Stomach smooth muscle (tissue), 2 donors: ENCODE data around the gene HPS1.

Experiments
- H3K27ac ChIP-seq: one replicate; pipeline ENCODE4 v1.7.0; 2013; ENCODE audit warnings: mild to moderate bottlenecking, low read length, inconsistent platforms
- H3K27me3 ChIP-seq, 2 donors: one replicate each; pipeline ENCODE4 v1.7.0; 2013; ENCODE audit warnings: low read length in 2 of 2; ENCODE audit not compliant: insufficient read depth in 2 of 2, control insufficient read depth in 1 of 2
- H3K36me3 ChIP-seq, 2 donors: one replicate each; pipeline ENCODE4 v1.7.0; 2013; ENCODE audit warnings: low read length in 2 of 2; ENCODE audit not compliant: control insufficient read depth in 2 of 2, insufficient read depth in 2 of 2
- H3K4me1 ChIP-seq: one replicate; pipeline ENCODE4 v1.7.0; 2013; ENCODE audit warnings: low read length; ENCODE audit not compliant: control insufficient read depth, insufficient read depth
- H3K4me3 ChIP-seq, 2 donors: one replicate each; pipeline ENCODE4 v1.7.0; 2013; ENCODE audit warnings: low read length in 2 of 2
- H3K9ac ChIP-seq, 2 donors: one replicate each; pipeline ENCODE4 v1.7.0; 2013; ENCODE audit warnings: low read length in 2 of 2, mild to moderate bottlenecking in 1 of 2
- H3K9me3 ChIP-seq, 2 donors: one replicate each; pipeline ENCODE4 v1.7.0; 2013; ENCODE audit warnings: low read length in 2 of 2; ENCODE audit not compliant: control insufficient read depth in 2 of 2
- donor health status: healthy.
- donor health status: Pancreatic carcinoma.

Gene HPS1

GRCh38 chr10:98478430-98479222 is 31.9 kb upstream of the HPS1 start:
- no peaks in the 10 kb centered on the region for H3K27me3 ChIP-seq
- no peaks in the 10 kb centered on the region for H3K4me1 ChIP-seq
- no peak overlapping the region for H3K27ac ChIP-seq
- H3K4me3 ChIP-seq, result no peak overlapping the region
- H3K9ac ChIP-seq, result no peak overlapping the region
- no peaks in the 10 kb centered on the region for H3K36me3 ChIP-seq
- H3K9me3 ChIP-seq, result no peaks in the 10 kb centered on the region

GRCh38 chr10:98477861-98478260 is 31.1 kb upstream of the HPS1 start:
- Histone ChIP-seq H3K9ac (no peak overlapping the region), H3K27me3 (no peaks in the 10 kb centered on the region), H3K4me1 (no peaks in the 10 kb centered on the region), H3K9me3 (no peaks in the 10 kb centered on the region), H3K27ac (no peak overlapping the region), H3K4me3 (no peak overlapping the region), H3K36me3 (no peaks in the 10 kb centered on the region)

- Histone ChIP-seq H3K4me1 (no peaks in the 10 kb centered on the region), H3K9me3 (no peaks in the 10 kb centered on the region), H3K36me3 (no peaks in the 10 kb centered on the region), H3K4me3 (no peak overlapping the region), H3K27me3 (peaks cover 0 to 3% of the 10 kb centered on the region in 2 donors), H3K9ac (no peak overlapping the region), H3K27ac (no peak overlapping the region)
These were observed 27.9 kb upstream of the HPS1 start for GRCh38 chr10:98474628-98475027.

- H3K4me1 ChIP-seq, result peaks cover 7% of the 10 kb centered on the region
- H3K9me3 ChIP-seq, result no peaks in the 10 kb centered on the region
- H3K27ac ChIP-seq, result no peak overlapping the region
- no peak overlapping the region for H3K9ac ChIP-seq
- H3K27me3 ChIP-seq, result peaks cover 0 to 3% of the 10 kb centered on the region in 2 donors
- no peak overlapping the region for H3K4me3 ChIP-seq
- H3K36me3 ChIP-seq, result no peaks in the 10 kb centered on the region
These were observed 25.5 kb upstream of the HPS1 start for GRCh38 chr10:98472196-98472595.

- H3K36me3 ChIP-seq, result no peaks in the 10 kb centered on the region
- H3K4me3 ChIP-seq, result no peak overlapping the region
- no peak overlapping the region for H3K27ac ChIP-seq
- no peaks in the 10 kb centered on the region for H3K9me3 ChIP-seq
- H3K9ac ChIP-seq, result no peak overlapping the region
- peaks cover 0 to 3% of the 10 kb centered on the region in 2 donors for H3K27me3 ChIP-seq
- H3K4me1 ChIP-seq, result peaks cover 8% of the 10 kb centered on the region
These were observed 24.1 kb upstream of the HPS1 start for GRCh38 chr10:98470850-98471249.

- Histone ChIP-seq H3K4me3 (no peak overlapping the region), H3K27ac (no peak overlapping the region), H3K4me1 (peaks cover 8% of the 10 kb centered on the region), H3K27me3 (peaks cover 0 to 4% of the 10 kb centered on the region in 2 donors), H3K9ac (no peak overlapping the region), H3K36me3 (no peaks in the 10 kb centered on the region), H3K9me3 (no peaks in the 10 kb centered on the region)
These were observed 22.5 kb upstream of the HPS1 start for GRCh38 chr10:98469001-98469931.

- H3K9me3 ChIP-seq, result no peaks in the 10 kb centered on the region
- peak overlapping the region; percentile 10 to 36 for H3K9ac ChIP-seq
- no peak overlapping the region for H3K27ac ChIP-seq
These were observed 21.0 kb upstream of the HPS1 start for GRCh38 chr10:98467506-98468318.

GRCh38 chr10:98466861-98467505 is 20.2 kb upstream of the HPS1 start:
- H3K27ac ChIP-seq, result no peak overlapping the region
- peak overlapping the region in 1 of 2 donors; percentile 82 for H3K4me3 ChIP-seq
- H3K27me3 ChIP-seq, result peaks cover 0 to 5% of the 10 kb centered on the region in 2 donors
- H3K36me3 ChIP-seq, result no peaks in the 10 kb centered on the region
- H3K9me3 ChIP-seq, result no peaks in the 10 kb centered on the region
- H3K4me1 ChIP-seq, result peaks cover 8% of the 10 kb centered on the region
- peak overlapping the region in 1 of 2 donors; percentile 36 for H3K9ac ChIP-seq

More at GRCh38 chr10:98467506-98468318, 21.0 kb upstream of the HPS1 start:
- peaks cover 8% of the 10 kb centered on the region for H3K4me1 ChIP-seq
- H3K27me3 ChIP-seq, result peaks cover 0 to 5% of the 10 kb centered on the region in 2 donors
- H3K36me3 ChIP-seq, result no peaks in the 10 kb centered on the region
- peak overlapping the region; percentile 68 to 82 for H3K4me3 ChIP-seq

GRCh38 chr10:98465866-98466265 is 19.1 kb upstream of the HPS1 start:
- Histone ChIP-seq H3K36me3 (no peaks in the 10 kb centered on the region), H3K9ac (no peak overlapping the region), H3K27me3 (peaks cover 0 to 5% of the 10 kb centered on the region in 2 donors), H3K9me3 (no peaks in the 10 kb centered on the region), H3K27ac (no peak overlapping the region), H3K4me3 (no peak overlapping the region), H3K4me1 (peaks cover 8% of the 10 kb centered on the region)
